IPS-NIHi11 (cell line): ENCODE results near the gene KREMEN1.

Source experiments
- DNase-seq: peaks from one replicate; pipeline ENCODE4 v3.0.0; 2012; ENCODE audit warnings: mixed read lengths, low spot score

Gene KREMEN1

DNA sequence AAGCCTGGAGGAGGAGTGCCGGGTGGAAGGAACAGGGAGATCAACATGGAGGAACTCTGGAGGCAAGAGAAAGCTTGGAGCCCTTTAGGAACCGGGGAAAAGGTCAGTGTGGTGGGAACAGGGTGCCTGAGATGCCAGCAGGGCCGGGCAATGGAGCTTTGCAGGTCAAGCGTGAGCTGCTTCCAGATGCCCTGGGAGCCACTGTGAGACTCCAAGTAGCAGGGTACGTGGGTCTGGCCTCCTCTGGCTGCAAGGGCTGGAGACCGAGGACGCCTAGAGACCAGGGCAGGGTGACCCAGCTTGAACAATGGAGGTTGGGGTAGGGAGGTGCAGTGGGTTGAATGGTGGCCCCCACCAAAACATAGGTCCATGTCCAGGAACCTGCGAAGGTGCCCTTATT lies 117.2 kb downstream of the KREMEN1 start:
- peak; percentile 1 for DNase-seq

DNA sequence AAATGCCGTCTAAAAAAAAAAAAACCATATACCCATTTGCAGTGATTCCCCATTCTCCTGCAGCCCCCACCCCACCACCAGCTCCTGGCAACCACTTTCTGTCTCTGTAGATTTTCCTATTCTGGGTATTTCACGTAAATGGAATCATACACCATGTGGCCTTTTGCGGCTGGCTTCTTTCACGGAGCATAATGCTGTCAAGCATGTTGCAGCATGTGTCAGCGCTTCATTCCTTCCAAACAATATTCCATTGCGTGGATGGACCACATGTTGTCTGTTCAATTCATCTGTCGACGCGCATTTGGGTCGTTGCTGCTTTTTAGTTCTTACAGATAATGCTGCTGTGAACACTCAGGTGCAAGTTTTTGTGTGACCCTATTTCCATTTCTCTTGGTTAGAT lies 118.1 kb downstream of the KREMEN1 start:
- no peak for DNase-seq

DNA sequence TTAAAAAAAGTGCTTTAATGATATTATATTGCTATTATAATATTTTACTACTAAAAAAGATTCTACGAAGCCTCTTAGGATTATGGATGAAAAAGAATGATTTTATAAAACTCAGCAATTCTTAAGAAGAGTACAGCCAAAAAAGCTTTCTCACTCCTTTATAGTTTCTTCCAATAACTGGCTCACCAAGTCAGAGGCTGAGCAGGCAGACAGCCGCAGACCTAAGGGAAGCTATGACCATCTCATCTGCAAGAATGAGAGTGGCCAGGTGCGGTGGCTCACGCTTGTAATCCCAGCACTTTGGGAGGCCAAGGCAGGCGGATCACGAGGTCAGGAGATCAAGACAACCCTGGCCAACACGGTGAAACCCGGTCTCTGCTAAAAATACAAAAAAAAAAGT lies 120.2 kb downstream of the KREMEN1 start:
- DNase-seq, result no peak

DNA sequence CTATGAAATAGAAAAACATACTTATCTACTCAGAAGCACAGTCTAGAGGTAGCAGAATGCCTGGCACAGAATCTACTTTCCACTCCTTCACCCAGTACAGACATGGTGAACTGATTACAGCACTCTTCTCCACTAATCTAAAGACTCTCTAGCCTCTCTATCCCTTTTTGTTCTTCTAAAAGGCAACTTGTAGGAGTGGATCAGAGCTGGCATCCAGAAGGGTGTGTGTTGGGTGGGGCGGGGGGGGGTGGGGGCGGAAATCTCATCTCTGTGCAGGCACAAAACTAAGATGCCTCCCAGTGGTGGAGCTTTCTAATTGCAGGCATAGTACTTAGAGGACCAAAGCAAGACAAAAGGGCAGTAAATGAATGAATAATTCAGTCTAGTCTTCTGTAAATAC lies 121.3 kb downstream of the KREMEN1 start:
- peak; percentile 34 for DNase-seq

DNA sequence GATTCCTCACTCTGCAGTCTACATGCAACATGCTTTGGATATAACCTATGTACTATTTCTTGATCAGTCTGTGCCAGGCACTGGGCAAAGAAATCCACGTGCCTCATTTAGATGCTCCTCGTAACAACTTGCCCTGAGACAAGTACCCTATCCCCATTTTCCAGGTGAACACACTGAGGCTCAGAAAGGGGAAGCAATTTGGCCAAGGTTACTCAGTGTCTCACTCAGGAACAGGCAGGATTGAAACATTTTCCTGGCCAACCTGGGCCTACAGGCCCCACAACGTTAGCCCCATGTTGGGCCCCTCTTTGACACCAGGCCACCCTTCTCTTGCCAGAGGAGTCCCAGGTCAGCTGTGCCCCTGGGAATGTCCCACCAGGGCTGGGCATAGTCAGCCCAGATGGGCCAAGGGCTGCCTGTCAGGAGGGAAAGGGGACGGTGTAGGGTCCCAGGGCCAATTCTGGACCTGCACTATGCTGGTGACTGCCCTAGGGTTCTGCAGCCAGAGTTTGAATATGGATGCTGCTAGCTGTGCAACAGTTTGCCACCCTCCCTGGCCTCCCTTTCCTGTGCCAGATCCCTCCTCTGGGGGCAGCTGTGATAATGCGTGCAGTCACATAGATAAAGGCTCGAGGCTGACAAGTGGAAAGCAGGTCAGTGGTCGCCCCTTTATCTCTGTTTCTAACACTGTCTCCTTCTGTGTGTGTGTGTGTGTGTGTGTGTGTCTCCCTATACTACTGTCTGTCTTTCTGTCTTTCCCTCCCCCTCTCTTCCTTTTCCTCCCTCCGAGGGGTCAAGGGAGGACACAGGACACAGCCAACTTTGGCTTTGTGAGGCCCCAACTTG lies 122.5 kb downstream of the KREMEN1 start:
- DNase-seq, result no peak

DNA sequence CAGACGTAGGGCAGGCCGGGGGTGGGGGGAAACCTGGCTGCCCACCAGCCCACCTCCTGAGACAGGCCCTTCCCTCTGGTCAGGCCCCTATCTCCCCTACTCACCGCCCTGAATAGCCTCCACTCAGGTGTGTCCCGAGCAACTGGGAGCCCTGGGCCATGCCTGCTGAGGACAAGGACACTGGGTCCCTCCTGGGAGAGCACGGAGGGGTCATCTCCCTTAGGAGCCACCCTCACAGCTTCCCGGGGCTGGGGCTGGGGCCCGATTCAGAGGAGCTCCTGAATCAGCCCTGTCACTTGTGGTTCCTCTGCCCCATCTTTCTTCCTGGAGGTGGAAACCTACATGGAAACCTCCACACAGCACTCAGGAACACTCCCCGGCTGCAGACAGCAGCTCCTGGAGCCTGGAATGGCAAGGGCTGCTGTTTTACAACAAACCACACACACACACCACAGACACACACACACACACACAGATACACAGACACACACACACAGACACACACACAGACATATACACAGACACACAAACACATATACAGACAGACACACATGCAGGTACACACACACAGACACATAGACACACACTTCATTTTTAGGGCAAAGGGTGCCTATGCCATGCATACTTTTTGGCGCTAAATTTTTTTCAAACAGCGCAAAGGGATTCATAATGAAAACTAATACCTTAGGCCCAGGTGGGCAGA lies 123.3 kb downstream of the KREMEN1 start:
- peak; percentile 13 for DNase-seq

DNA sequence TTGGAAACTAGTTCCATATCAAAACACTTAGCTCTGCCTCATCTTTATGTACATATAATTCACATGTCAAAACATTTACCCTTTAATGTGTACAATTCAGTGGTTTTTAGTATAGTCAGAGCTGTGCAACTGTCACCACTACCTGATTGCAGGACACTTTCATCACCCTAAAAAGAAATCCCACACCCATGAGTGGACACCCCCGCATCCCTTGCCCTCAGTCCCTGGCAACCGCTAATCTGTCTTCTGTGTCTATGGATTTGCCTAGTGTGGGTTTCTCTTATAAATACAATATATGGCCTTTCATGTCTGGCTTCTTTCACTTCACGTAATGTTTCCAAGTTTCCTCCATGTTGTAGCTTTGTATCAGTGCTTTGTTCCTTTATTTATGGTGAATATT lies 124.3 kb downstream of the KREMEN1 start:
- DNase-seq, result no peak

DNA sequence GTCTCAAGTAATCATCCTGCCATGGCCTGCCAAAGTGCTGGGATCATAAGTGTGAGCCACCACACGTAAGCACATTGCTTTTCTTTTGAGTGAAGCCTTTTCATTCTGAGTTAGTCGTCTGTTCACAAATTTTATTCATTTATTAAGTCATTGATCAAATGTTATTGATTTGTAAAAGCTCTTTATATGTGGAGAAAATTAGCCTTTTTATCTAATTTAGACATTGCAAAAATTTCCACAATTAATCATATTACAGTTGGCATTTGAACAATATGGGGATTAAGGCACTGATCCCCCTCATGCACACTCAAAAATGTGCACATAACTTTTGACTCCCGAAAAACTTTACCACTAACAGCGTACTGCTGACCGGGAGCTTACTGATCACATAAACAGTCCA lies 125.4 kb downstream of the KREMEN1 start:
- no peak for DNase-seq

DNA sequence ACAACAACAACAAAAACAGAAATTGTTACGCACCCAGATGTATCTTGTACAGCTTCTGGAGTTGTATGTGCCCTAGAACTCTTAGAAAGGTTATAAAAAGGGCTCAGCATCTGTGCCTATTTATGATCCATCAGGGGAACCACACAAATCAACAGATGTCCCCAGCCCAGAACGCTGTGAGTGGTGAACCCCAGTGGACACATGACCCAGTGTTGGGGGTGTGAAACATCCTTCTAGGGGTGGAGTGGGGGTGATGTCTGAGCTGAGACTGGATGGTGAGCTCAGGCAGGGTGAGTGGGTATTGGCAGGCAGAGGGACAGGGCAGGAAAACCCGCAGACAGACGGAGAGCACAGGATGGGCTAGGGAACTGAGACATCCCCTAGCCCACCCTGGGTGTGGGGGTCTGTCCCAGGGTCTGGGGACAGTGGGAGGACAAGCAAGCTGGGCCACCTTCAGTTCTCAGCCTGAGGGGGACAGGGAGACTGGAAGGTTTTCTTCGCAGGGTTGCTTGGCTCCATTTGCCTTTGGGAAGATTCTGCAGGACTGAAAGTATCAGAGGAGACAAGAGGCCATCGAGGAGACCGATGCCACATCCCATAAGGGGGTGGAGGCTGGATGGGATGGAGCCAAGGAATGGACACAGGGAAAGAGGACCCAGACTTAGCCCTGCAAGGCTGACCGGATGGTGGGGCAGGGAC lies 127.0 kb downstream of the KREMEN1 start:
- DNase-seq, result no peak

DNA sequence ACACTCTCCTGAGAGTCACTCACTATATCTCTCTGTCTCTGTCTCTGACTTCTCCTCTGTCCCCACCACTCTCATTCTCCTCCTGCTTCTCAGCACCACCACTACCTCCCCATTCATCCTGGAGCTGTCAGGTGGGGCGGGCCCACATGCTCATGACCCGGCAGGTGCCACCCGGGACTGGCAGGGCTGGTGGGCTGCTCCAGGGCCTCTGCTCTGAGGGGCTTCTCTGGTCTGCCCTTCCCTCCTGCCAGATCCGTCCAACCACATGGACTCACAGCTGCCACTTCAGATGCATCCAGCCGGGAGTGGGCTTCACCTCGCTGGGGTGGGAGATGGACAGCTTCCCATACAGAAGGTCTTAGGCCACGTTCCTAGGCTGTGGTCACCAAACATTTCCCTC lies 128.1 kb downstream of the KREMEN1 start:
- DNase-seq, result no peak

DNA sequence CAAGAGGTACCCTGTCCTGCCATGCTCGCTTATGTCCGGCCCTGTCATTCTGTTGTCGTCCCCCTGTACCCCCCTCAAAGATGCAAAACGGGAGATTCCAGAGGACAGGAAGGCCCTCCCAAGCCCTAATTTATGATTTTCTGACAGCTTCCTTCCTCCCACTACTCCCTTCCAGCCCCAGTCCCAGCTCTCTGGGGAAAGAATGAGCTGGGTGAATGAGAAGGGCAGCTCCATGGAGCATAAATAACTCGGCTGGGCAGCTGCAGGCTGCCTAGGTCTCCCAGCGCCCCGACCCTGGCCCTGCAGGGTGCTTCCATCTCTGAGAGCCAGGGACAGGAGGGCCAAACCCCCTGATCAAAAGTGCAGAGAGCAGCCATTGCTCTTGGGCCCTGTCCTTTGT lies 128.9 kb downstream of the KREMEN1 start:
- peak; percentile 12 for DNase-seq

DNA sequence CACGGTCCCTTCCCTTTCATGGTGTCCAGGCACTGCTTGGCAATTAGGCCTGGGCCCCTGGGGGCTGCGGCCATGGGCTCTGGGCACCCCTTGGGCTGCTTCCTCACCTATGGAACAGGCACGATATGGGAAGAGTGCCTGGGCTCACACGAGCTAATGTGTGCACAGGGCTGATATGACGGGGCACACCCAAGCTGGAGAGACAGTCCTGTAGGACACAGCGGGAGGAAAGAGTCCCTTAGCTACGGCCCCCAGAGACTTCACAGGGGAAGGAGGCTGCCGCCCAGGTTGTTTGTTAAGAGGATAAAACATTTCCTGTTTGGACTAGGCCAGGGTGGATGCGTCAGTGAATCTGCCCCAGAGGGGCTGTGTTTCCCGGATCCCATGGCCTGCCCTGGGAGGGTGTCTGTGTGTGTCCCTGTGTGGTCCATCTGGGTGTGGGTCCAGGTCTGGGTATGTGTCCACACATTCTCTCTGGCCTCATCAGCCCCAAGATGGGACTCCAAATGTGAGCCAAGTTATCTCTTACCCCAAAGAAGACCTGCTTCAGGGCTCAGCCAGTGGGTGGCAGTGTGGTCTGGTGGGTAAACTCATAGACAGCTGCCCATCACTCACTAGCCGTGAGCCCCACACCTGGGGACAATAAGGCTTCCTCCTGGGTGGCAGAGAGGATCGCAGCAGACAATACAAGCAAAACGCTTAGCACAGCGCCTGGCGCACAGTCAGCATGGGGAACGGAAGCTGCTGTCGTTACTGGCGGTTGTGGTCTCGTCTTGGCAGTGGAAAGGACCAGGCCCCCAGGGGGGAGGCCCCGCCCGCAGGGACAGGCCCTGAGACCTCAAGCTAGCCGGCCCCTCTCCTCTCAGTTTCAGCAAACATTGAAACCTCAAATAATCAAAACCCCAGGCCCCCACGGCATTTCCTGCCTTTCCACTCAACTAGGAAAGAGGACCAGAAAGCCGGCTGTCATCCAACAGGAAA lies 129.7 kb downstream of the KREMEN1 start:
- DNase-seq, result peak; percentile 70

DNA sequence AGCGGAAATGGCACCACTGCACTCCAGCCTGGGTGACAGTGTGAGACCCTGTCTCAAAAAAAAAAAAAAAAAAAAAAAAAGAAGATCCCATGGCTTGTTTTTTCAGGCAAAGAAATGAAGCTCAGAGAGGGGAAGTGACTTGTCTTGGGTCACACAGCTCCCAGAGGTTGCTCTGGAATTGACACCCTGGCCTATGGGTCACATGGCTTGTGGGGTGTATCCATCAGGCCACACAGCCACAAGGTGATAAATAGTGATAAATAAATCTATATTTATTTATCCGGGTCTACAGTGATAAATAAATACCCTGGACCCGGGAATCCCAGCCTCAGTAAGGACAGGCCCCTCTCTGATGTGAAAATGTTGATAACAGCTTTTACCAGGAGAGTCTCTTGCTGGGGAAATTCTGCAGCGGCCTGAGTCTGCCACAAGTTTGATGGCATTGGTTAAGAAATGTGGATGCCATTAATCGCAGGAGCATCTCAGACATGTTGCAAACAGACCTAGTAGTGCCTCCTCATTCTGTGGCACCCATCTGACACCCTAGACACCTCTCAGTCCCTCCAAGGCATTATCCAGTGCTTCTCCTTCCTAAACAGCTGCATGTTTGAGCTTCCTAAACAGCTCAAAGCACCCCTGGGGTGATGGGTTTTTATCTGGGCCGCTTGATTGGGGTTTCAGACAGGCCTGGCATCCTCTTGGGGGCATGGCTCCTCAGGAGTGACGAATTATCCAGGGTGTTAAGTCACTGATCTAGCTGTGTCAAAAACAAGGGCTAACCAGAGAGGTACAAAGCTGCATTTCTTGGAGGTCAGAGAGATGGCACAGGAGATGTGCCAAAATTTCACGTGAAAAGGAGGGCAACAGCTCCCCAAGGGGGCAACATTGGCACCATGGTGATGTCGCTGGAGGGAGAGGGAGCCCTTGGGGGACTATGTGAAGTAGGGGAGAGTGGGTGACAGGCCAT lies 130.9 kb downstream of the KREMEN1 start:
- no peak for DNase-seq

DNA sequence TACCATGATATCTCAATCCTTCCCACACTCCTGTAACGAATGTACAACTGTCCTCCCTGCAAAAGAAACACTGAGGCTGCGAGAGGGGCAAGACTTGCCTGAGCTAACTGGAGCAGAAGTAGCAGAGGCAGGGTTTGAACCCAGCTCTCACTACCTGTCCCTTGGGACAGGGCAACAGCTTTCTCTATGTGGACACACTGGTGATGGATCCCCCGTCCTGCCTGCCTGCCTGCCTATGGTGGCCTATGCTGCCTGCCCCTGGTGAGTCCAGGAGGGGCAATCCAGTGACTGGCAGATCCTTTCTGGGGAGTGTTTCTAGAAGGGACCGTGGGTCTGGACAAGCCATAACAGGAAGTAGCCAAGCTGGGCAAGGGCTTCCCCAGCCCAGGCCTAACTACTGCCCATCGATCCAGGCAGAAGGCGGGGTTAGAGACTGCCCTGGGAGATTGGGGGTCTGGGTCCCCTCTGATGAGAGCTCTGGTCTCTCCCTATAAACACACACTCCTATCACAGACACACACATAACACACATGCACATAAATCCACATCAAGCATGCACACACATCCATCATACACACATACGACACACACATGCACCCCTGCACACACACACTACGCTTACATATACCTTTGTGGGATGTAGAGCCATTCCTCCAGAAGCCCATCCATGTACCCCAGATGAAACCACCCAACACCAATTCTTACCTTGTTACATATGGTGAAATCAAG lies 131.8 kb downstream of the KREMEN1 start:
- DNase-seq, result no peak

DNA sequence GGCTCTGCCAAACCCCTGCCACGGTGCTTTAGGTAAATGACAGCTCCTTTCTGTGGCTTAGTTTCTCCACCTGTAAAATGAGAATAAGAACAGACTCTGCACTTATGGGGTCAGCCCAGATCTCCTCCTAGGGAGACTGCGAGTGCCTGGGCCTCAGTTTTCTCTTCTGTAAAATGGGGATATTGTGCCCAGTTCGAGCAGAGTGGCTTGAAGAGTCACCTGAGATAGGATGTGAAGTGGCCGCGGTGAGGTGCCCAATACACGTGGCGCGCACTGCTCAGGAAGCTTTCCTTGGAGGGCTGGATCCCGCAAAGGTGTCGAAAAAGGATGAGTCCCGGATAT lies 132.4 kb downstream of the KREMEN1 start:
- DNase-seq, result no peak

DNA sequence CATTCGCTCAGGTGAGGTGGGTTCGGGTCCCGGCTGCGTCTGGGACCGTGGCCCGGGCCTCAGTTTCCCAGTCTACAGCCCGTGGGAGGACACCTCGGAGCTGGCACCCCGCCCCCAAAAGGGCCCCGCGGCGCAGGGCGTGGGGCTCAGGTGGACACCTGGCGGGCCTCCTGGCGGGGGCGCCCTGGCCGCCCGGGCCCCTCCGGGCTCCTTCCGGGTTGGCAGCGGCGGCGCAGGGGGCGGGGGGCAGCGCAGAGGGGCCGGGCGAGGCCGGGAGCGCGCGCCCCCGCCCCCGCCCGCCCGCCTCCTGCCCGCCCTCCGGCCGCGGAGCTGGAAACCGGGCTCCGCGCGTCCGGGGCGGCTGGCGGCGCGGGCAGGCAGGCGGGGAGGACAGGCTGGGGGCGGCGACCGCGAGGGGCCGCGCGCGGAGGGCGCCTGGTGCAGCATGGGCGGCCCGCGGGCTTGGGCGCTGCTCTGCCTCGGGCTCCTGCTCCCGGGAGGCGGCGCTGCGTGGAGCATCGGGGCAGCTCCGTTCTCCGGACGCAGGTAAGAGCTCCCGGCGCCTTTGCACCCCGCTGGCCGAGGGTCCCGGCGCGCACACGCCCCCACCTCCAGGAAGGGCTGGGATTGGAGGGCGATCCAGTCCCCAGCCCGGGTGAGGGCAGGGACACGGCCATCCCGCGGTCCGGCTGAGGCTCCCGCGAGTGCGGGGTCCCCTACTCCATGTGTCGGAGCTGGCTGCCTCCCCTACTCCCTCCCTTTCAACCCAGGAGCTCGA lies 132.9 kb downstream of the KREMEN1 start, which contains the start of gene EMID1:
Gene EMID1 (plus strand): TSS at position 303 of the 778 bp plus-strand sequence. CDS start 143 bp downstream, at position 446.
- DNase-seq, result peak; percentile 85

DNA sequence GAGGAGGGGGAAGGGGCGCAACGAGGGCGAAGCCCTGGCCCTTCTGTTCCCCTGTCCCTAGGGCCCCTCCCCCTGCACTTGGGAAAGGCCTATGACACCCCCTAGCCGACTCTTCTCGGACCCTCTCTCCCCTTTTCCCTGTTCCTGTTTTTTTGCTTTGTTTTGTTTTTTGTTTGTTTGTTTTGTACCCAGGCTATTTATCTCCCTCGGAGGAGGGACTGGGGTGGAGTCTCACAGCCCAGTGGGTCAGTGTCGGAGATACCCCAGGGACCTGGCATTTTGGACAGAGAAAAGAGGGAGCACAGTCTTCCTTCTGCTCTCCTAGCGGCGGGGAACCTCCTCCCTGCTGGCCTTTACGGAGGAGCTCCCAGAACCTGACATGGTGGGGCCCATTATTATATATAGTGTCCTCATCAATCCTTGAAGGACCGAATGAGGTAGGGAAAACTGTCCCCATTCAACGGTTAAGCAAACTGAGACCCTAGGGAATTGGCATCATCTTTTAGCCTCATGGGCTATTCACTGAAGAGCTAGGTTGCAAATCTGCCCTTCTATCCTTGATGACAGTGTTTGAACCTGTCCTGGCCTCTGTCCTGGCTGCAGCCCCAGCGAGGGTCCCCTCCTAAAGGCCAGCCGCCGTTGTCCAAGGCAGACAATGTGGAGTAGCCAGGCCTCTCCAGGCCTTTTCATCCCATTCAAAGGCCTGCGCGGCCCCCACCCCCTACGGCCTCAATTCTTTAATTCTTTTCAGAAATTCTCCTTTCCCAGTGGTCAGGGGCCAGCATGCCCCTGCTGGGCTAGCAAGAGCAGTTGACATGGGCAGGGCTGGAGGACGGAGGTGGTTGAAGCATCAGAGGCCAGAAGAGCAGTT lies 133.8 kb downstream of the KREMEN1 start:
- DNase-seq, result peak; percentile 11

DNA sequence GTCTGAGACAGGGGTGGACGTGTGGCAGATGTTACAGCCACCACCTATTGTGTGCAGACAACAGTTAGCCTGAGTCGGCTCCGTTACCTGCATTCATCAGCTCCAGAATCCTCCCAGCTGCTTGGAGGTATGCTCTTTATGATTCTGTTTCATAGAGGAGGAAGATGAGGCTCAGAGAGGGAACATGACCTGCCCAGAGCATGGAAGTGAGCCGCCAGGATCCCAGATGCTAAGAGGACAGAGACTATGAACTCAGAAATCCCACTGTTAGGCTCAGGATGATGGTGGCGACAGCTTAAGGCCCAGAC lies 134.4 kb downstream of the KREMEN1 start:
- DNase-seq, result no peak
